Left renal cortex interstitium (tissue), 4 donors: Measurements from ENCODE around the gene SLC45A2. TPM values are rescaled to one million over a fixed set of nuclear protein-coding genes. Genes with fewer than 3 reads are reported as not detected.
"Not testable (repeated sequence)": the region's sequence is repeated elsewhere in the genome, so short reads cannot be mapped to it uniquely, and the experiment has no call there.

Experiments used
- DNase-seq, 4 donors: peaks; one replicate each; pipeline ENCODE4 v3.0.0-alpha.2; 2013; ENCODE audit warnings: low read depth in 4 of 4, low spot score in 2 of 4, missing footprints in 1 of 4
- polyA plus RNA-seq, 4 donors: library from polyadenylated mRNA; unstranded; fragments of 120-200 nt; gene quantifications; one replicate each; pipeline ENCODE4 v1.2.1, GENCODE V29; 2013; ENCODE audit not compliant: insufficient read length in 4 of 4

The SLC45A2 gene
- under 1 TPM; 0.16 to 0.96 (median 0.60) TPM for polyA plus RNA-seq

- DNase-seq: no peak
These were observed at the start of gene SLC45A2 for GRCh38 chr5:33984671-33985124. TSS of gene SLC45A2 (minus strand) at chr5:33984693. CDS start at chr5:33984583, 110 bp downstream.

GRCh38 chr5:34031966-34032365 is 47.5 kb upstream of the SLC45A2 start:
- no peak for DNase-seq

GRCh38 chr5:34031117-34031516 is 46.6 kb upstream of the SLC45A2 start:
- no peak for DNase-seq

GRCh38 chr5:34030585-34030984 is 46.1 kb upstream of the SLC45A2 start:
- DNase-seq: not testable (repeated sequence)

- DNase-seq: no peak
These were observed 45.6 kb upstream of the SLC45A2 start for GRCh38 chr5:34030048-34030447.

- no peak for DNase-seq
These were observed 43.9 kb upstream of the SLC45A2 start for GRCh38 chr5:34028349-34028748.

GRCh38 chr5:34026089-34026761 is 41.7 kb upstream of the SLC45A2 start:
- no peak for DNase-seq

GRCh38 chr5:34022121-34022705 is 37.7 kb upstream of the SLC45A2 start:
- no peak for DNase-seq

GRCh38 chr5:34021334-34021733 is 36.8 kb upstream of the SLC45A2 start:
- no peak for DNase-seq

- DNase-seq: no peak
These were observed 36.2 kb upstream of the SLC45A2 start for GRCh38 chr5:34020726-34021125.

GRCh38 chr5:34017254-34017653 is 32.8 kb upstream of the SLC45A2 start:
- DNase-seq: no peak

GRCh38 chr5:34016750-34017149 is 32.3 kb upstream of the SLC45A2 start:
- no peak for DNase-seq

GRCh38 chr5:34016222-34016621 is 31.7 kb upstream of the SLC45A2 start:
- no peak for DNase-seq

- DNase-seq: no peak
These were observed 30.8 kb upstream of the SLC45A2 start for GRCh38 chr5:34015120-34015822.

- DNase-seq: no peak
These were observed 30.1 kb upstream of the SLC45A2 start for GRCh38 chr5:34014626-34015025.

GRCh38 chr5:34013547-34013946 is 29.1 kb upstream of the SLC45A2 start:
- DNase-seq: no peak

- no peak for DNase-seq
These were observed 28.3 kb upstream of the SLC45A2 start for GRCh38 chr5:34012791-34013190.

- no peak for DNase-seq
These were observed 27.0 kb upstream of the SLC45A2 start for GRCh38 chr5:34011536-34011935.

GRCh38 chr5:34010146-34010545 is 25.7 kb upstream of the SLC45A2 start:
- DNase-seq: not testable (repeated sequence)

GRCh38 chr5:34009610-34010009 is 25.1 kb upstream of the SLC45A2 start:
- no peak for DNase-seq

- DNase-seq: no peak
These were observed 24.3 kb upstream of the SLC45A2 start for GRCh38 chr5:34008802-34009201.
